HepG2 (cell line): ENCODE results near the gene SLC28A1. TPM values are rescaled to one million over a fixed set of nuclear protein-coding genes. Genes with fewer than 3 reads are reported as not detected.

Source experiments
- BRCA1 ChIP-seq: sonication (generic); formaldehyde crosslinking; IDR thresholded peaks from 2 replicates; pipeline ENCODE4 v1.4.0; 2020; ENCODE audit warnings: missing genetic modification reagents
- ELF3 ChIP-seq: IDR thresholded peaks from 2 replicates; pipeline ENCODE4 v1.6.1; 2016; ENCODE audit warnings: missing genetic modification reagents, missing compliant biosample characterization
- ETV5 ChIP-seq: IDR thresholded peaks from 2 replicates; pipeline ENCODE4 v1.6.1; 2018; ENCODE audit warnings: missing biosample characterization, missing genetic modification reagents, inconsistent platforms, borderline replicate concordance
- JARID2 ChIP-seq: sonication (generic); formaldehyde crosslinking; IDR thresholded peaks from 2 replicates; pipeline ENCODE4 v1.8.1; 2023; ENCODE audit warnings: missing genetic modification reagents, inconsistent platforms; ENCODE audit not compliant: insufficient replicate concordance
- MIXL1 ChIP-seq: IDR thresholded peaks from 2 replicates; pipeline ENCODE4 v1.6.1; 2016
- NAIF1 ChIP-seq: sonication (generic); formaldehyde crosslinking; IDR thresholded peaks from 2 replicates; pipeline ENCODE4 v1.5.0; 2020; ENCODE audit warnings: mild to moderate bottlenecking, missing genetic modification reagents, borderline replicate concordance
- NFE2L1 ChIP-seq: sonication (generic); formaldehyde crosslinking; IDR thresholded peaks from 2 replicates; pipeline ENCODE4 v1.4.0; 2020; ENCODE audit warnings: missing genetic modification reagents, mild to moderate bottlenecking, borderline replicate concordance
- RFX1 ChIP-seq: fragments of 450-650 bp; IDR thresholded peaks from 2 replicates; pipeline ENCODE4 v1.6.1; 2017
- RORA ChIP-seq: sonication (generic); formaldehyde crosslinking; IDR thresholded peaks from 2 replicates; pipeline ENCODE4 v1.5.0; 2020; ENCODE audit warnings: mild to moderate bottlenecking, missing genetic modification reagents, moderate library complexity
- SAP130 ChIP-seq: IDR thresholded peaks from 2 replicates; pipeline ENCODE4 v1.6.1; 2016; ENCODE audit warnings: low read depth
- SNAI1 ChIP-seq: sonication (generic); formaldehyde crosslinking; IDR thresholded peaks from 2 replicates; pipeline ENCODE4 v1.5.0; 2020; ENCODE audit warnings: mild to moderate bottlenecking, missing genetic modification reagents, borderline replicate concordance
- SRSF1 ChIP-seq: fragments of 200-400 bp; formaldehyde crosslinking; optimal IDR thresholded peaks from 2 replicates; pipeline ENCODE3; 2017; ENCODE audit warnings: mild to moderate bottlenecking, low read depth, low read length, moderate library complexity
- STAG1 ChIP-seq: sonication (generic); formaldehyde crosslinking; IDR thresholded peaks from 2 replicates; pipeline ENCODE4 v1.4.0; 2020; ENCODE audit warnings: missing genetic modification reagents
- ZNF317 ChIP-seq: sonication (generic); formaldehyde crosslinking; IDR thresholded peaks from 2 replicates; pipeline ENCODE4 v1.5.0; 2020; ENCODE audit warnings: mild to moderate bottlenecking, missing genetic modification reagents
- ZNF496 ChIP-seq: sonication (generic); formaldehyde crosslinking; IDR thresholded peaks from 2 replicates; pipeline ENCODE4 v1.8.1; 2023; ENCODE audit warnings: mild to moderate bottlenecking, moderate library complexity, missing genetic modification reagents; ENCODE audit not compliant: insufficient replicate concordance
- ZNF501 ChIP-seq: sonication (generic); formaldehyde crosslinking; IDR thresholded peaks from 2 replicates; pipeline ENCODE4 v1.5.1; 2020; ENCODE audit warnings: mild to moderate bottlenecking, moderate library complexity, missing genetic modification reagents
- ZSCAN21 ChIP-seq: sonication (generic); formaldehyde crosslinking; IDR thresholded peaks from 2 replicates; pipeline ENCODE4 v1.8.0; 2022; ENCODE audit warnings: mild to moderate bottlenecking, missing genetic modification reagents, moderate library complexity, borderline replicate concordance
- polyA plus RNA-seq, 8 experiments: library from polyadenylated mRNA; depleted of rRNA in 3 of 8; stranded (reverse) in 7 of 8; unstranded in 1 of 8; fragments of >200 nt; fragmentation: Illumina TruSeq in 4 of 8; extraction: Trizol in 4 of 8; gene quantifications; 2 replicates each; pipeline versions ENCODE4 v1.2.1 to v1.2.3, GENCODE V29; 2011 to 2016; ENCODE audit warnings: low read depth in 4 of 8, missing spikeins in 1 of 8, mixed read lengths in 1 of 8; ENCODE audit not compliant: insufficient read depth in 1 of 8
- total RNA-seq, 5 experiments: library from RNA; depleted of rRNA; stranded (reverse); fragments of >200 nt; fragmentation: Illumina TruSeq; extraction: Trizol; gene quantifications; 2 replicates each; pipeline ENCODE4 v1.2.3, GENCODE V29; 2016; ENCODE audit warnings: low read depth in 1 of 5
- TF ChIP-seq, protein P1 (sequence below): fragments of 450-650 bp; IDR thresholded peaks from 2 replicates; pipeline ENCODE4 v1.6.1; 2017; ENCODE audit warnings: mild to moderate bottlenecking
- TF ChIP-seq, protein P2 (sequence below): sonication (generic); formaldehyde crosslinking; IDR thresholded peaks from 2 replicates; pipeline ENCODE4 v1.8.0; 2022; ENCODE audit warnings: missing genetic modification reagents, mild to moderate bottlenecking, borderline replicate concordance
- TF ChIP-seq, protein P3 (sequence below): sonication (generic); formaldehyde crosslinking; IDR thresholded peaks from 2 replicates; pipeline ENCODE4 v1.8.1; 2023; ENCODE audit warnings: mild to moderate bottlenecking, missing genetic modification reagents, borderline replicate concordance
- TF ChIP-seq, protein P4 (sequence below): sonication (generic); formaldehyde crosslinking; IDR thresholded peaks from 2 replicates; pipeline ENCODE4 v1.4.0; 2020; ENCODE audit warnings: missing genetic modification reagents, borderline replicate concordance
- TF ChIP-seq, protein P5 (sequence below): sonication (generic); formaldehyde crosslinking; conservative IDR thresholded peaks from 2 replicates; pipeline ENCODE4 v1.4.0; 2020; ENCODE audit warnings: missing genetic modification reagents

The SLC28A1 gene
- total and polyA plus RNA-seq, 2 of the 13 experiments (the other 11 are each of a cell fraction or from before 2014, with no cell fraction given): 0.31 to 5.8 TPM

DNA sequence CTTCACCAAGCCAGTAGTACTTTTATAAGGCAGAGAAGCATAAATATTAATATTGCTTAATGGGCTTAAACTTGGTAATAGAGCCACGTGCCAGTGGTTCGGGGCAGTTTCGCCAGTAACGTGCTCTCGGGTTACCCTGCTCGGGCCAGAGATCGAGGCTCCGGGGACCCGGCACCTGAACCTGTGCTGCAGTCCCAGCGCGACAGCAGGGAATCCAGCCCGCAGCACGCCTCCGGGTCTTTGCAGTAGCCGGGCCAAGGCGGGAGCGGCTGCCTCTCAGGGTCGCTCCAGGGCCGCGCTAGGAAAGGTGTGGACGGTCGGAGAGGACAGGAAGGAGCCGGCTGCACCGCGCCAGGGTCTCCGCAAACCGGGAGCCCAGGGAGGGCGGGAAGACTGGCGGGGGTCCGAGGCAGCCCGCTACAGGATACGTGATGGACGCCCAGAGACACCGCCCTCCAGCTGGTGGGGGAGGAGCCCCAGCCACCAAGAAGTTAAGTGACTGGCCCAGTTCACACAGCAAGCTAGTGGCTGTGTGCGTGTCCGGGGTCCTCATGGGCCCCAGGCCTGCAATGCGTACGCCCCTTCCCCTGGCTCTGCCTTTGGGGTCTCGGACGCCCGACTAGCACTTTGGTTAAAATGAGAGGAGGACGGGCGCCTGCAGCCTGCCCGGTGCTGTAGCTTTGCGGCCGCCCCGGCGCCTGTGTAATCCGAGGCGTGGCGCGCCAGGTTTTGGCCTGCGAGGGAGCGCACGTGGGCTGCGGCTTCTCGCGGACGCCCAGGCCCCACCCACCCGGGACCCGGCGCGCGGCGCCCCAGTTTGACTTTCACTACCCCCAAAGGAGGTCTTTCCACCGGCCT lies 96.0 kb downstream of the SLC28A1 start (continued):
- TF ChIP-seq SNAI1 (CRISPR knock-in tag): no peak; the same call in 1 of the 2 replicates
- TF ChIP-seq ZSCAN21 (CRISPR knock-in tag): peak; percentile 30; the same call in 1 of the 2 replicates
- no peak for TF ChIP-seq JARID2
- TF ChIP-seq, protein P1, sequence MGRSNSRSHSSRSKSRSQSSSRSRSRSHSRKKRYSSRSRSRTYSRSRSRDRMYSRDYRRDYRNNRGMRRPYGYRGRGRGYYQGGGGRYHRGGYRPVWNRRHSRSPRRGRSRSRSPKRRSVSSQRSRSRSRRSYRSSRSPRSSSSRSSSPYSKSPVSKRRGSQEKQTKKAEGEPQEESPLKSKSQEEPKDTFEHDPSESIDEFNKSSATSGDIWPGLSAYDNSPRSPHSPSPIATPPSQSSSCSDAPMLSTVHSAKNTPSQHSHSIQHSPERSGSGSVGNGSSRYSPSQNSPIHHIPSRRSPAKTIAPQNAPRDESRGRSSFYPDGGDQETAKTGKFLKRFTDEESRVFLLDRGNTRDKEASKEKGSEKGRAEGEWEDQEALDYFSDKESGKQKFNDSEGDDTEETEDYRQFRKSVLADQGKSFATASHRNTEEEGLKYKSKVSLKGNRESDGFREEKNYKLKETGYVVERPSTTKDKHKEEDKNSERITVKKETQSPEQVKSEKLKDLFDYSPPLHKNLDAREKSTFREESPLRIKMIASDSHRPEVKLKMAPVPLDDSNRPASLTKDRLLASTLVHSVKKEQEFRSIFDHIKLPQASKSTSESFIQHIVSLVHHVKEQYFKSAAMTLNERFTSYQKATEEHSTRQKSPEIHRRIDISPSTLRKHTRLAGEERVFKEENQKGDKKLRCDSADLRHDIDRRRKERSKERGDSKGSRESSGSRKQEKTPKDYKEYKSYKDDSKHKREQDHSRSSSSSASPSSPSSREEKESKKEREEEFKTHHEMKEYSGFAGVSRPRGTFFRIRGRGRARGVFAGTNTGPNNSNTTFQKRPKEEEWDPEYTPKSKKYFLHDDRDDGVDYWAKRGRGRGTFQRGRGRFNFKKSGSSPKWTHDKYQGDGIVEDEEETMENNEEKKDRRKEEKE: no peak
- TF ChIP-seq RFX1: no peak
- TF ChIP-seq, protein P2, sequence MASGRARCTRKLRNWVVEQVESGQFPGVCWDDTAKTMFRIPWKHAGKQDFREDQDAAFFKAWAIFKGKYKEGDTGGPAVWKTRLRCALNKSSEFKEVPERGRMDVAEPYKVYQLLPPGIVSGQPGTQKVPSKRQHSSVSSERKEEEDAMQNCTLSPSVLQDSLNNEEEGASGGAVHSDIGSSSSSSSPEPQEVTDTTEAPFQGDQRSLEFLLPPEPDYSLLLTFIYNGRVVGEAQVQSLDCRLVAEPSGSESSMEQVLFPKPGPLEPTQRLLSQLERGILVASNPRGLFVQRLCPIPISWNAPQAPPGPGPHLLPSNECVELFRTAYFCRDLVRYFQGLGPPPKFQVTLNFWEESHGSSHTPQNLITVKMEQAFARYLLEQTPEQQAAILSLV: 0 out of 2 replicates have a peak, but pooled peaks have one; percentile 33
- no peak for TF ChIP-seq ZNF496
- peak; percentile 35; the same call in 1 of the 2 replicates for TF ChIP-seq ZNF501
- TF ChIP-seq RORA: no peak
- TF ChIP-seq NFE2L1 (CRISPR knock-in tag): no peak
- TF ChIP-seq NAIF1 (CRISPR knock-in tag): peak; percentile 91
- TF ChIP-seq, protein P3, sequence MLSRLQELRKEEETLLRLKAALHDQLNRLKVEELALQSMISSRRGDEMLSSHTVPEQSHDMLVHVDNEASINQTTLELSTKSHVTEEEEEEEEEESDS: no peak
- TF ChIP-seq, protein P4, sequence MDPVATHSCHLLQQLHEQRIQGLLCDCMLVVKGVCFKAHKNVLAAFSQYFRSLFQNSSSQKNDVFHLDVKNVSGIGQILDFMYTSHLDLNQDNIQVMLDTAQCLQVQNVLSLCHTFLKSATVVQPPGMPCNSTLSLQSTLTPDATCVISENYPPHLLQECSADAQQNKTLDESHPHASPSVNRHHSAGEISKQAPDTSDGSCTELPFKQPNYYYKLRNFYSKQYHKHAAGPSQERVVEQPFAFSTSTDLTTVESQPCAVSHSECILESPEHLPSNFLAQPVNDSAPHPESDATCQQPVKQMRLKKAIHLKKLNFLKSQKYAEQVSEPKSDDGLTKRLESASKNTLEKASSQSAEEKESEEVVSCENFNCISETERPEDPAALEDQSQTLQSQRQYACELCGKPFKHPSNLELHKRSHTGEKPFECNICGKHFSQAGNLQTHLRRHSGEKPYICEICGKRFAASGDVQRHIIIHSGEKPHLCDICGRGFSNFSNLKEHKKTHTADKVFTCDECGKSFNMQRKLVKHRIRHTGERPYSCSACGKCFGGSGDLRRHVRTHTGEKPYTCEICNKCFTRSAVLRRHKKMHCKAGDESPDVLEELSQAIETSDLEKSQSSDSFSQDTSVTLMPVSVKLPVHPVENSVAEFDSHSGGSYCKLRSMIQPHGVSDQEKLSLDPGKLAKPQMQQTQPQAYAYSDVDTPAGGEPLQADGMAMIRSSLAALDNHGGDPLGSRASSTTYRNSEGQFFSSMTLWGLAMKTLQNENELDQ (CRISPR knock-in tag): no peak
- TF ChIP-seq, protein P5, sequence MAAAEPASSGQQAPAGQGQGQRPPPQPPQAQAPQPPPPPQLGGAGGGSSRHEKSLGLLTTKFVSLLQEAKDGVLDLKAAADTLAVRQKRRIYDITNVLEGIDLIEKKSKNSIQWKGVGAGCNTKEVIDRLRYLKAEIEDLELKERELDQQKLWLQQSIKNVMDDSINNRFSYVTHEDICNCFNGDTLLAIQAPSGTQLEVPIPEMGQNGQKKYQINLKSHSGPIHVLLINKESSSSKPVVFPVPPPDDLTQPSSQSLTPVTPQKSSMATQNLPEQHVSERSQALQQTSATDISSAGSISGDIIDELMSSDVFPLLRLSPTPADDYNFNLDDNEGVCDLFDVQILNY (CRISPR knock-in tag): no peak
- peak; percentile 76 for TF ChIP-seq SAP130 (CRISPR knock-in tag)
- peak; percentile 76; the same call in 1 of the 2 replicates for TF ChIP-seq BRCA1 (CRISPR knock-in tag)
- TF ChIP-seq ELF3 (CRISPR knock-in tag): peak; percentile 69
- no peak for TF ChIP-seq SRSF1
- TF ChIP-seq ZNF317 (CRISPR knock-in tag): no peak
- TF ChIP-seq STAG1 (CRISPR knock-in tag): no peak; the same call in 1 of the 2 replicates
- TF ChIP-seq MIXL1 (CRISPR knock-in tag): peak; percentile 42; the same call in 1 of the 2 replicates
- TF ChIP-seq ETV5 (CRISPR knock-in tag): peak; percentile 29; the same call in 1 of the 2 replicates
